ENCODE results near the gene SLC30A9. TPM values are rescaled to one million over a fixed set of nuclear protein-coding genes. Genes with fewer than 3 reads are reported as not detected.
A peak's percentile ranks its signal among the peaks of the same experiment; 100 is the strongest.

SLC30A9 gene
- polyA plus RNA-seq, 6 donors from 2014 or later = 35.3 to 48.6 (median 41.5) TPM

GRCh38 chr4:41981456-41981855 is 8.9 kb upstream of the SLC30A9 start, which contains the start of gene DCAF4L1:
Gene DCAF4L1, plus strand, starts transcription at chr4:41981756. Its CDS starts 37 bp downstream, at chr4:41981793.
- DNase-seq (no peak), ATAC-seq (ENCODE audit: low read depth in 2 of 2) (no peak)
- peaks cover 0 to 9% (median 6%) of the 10 kb centered on the region in 3 donors for H3K27me3 Mint-ChIP-seq
- no peak within 1 kb of the TSS for H3K4me3 Mint-ChIP-seq
- peak within 1 kb of the TSS in 1 of 6 donors; percentile 37 for H3K27ac Mint-ChIP-seq
- H3K4me1 Mint-ChIP-seq = no peaks in the 10 kb centered on the region
- H3K36me3 Mint-ChIP-seq = no peaks in the 10 kb centered on the region
- H3K9me3 Mint-ChIP-seq = no peaks in the 10 kb centered on the region

GRCh38 chr4:41982716-41983115 is 7.6 kb upstream of the SLC30A9 start:
- no peak overlapping the region for H3K4me3 Mint-ChIP-seq

GRCh38 chr4:41985151-41985550 is 5.2 kb upstream of the SLC30A9 start:
- Mint-ChIP-seq H3K4me1 (peaks cover 6 to 9% (median 8%) of the 10 kb centered on the region in 3 donors), H3K36me3 (no peaks in the 10 kb centered on the region), H3K27ac (no peak overlapping the region), H3K9me3 (no peaks in the 10 kb centered on the region), H3K4me3 (no peak overlapping the region), H3K27me3 (peaks cover 0 to 12% (median 6%) of the 10 kb centered on the region in 3 donors)
- DNase-seq = no peak
- no peak for ATAC-seq (ENCODE audit: low read depth in 2 of 2)

More at GRCh38 chr4:41982716-41983115, 7.6 kb upstream of the SLC30A9 start:
- DNase-seq (no peak), ATAC-seq (ENCODE audit: low read depth in 2 of 2) (no peak)
- Mint-ChIP-seq H3K36me3 (no peaks in the 10 kb centered on the region), H3K4me1 (no peaks in the 10 kb centered on the region), H3K9me3 (no peaks in the 10 kb centered on the region), H3K27me3 (peaks cover 0 to 12% (median 6%) of the 10 kb centered on the region in 3 donors), H3K27ac (no peak overlapping the region)

- ATAC-seq (ENCODE audit: low read depth in 2 of 2) (peak; percentile 19 to 22), DNase-seq (no peak)
- peak overlapping the region; percentile 88 to 98 (median 95) for H3K4me3 Mint-ChIP-seq
- H3K27me3 Mint-ChIP-seq = peaks cover 0 to 6% (median 0%) of the 10 kb centered on the region in 3 donors
- no peaks in the 10 kb centered on the region for H3K36me3 Mint-ChIP-seq
- peaks cover 7 to 32% (median 20%) of the 10 kb centered on the region in 3 donors for H3K4me1 Mint-ChIP-seq
- no peaks in the 10 kb centered on the region for H3K9me3 Mint-ChIP-seq
- peak overlapping the region; percentile 97 to 99 (median 98) for H3K27ac Mint-ChIP-seq
Observed at GRCh38 chr4:41989994-41990364, 351 bp upstream of the SLC30A9 start.

GRCh38 chr4:41991916-41992767 is 1.8 kb downstream of the SLC30A9 start:
- no peaks in the 10 kb centered on the region for H3K9me3 Mint-ChIP-seq
- peak overlapping the region in 4 of 6 donors; percentile 49 to 98 (median 74) for H3K27ac Mint-ChIP-seq
- ATAC-seq (ENCODE audit: low read depth in 2 of 2) (no peak), DNase-seq (no peak)
- H3K4me1 Mint-ChIP-seq = peaks cover 12 to 42% (median 20%) of the 10 kb centered on the region in 3 donors
- H3K27me3 Mint-ChIP-seq = no peaks in the 10 kb centered on the region
- H3K4me3 Mint-ChIP-seq = peak overlapping the region; percentile 9 to 98 (median 90)
- H3K36me3 Mint-ChIP-seq = no peaks in the 10 kb centered on the region

GRCh38 chr4:41992967-41993857 is 2.9 kb downstream of the SLC30A9 start:
- H3K27ac Mint-ChIP-seq = peak overlapping the region in 2 of 6 donors; percentile 40 to 49
- H3K4me1 Mint-ChIP-seq = peaks cover 15 to 43% (median 26%) of the 10 kb centered on the region in 3 donors
- no peaks in the 10 kb centered on the region for H3K36me3 Mint-ChIP-seq
- DNase-seq = no peak
- H3K9me3 Mint-ChIP-seq = no peaks in the 10 kb centered on the region
- no peaks in the 10 kb centered on the region for H3K27me3 Mint-ChIP-seq
- ATAC-seq (ENCODE audit: low read depth in 2 of 2) = no peak
- H3K4me3 Mint-ChIP-seq = no peak overlapping the region

- DNase-seq = no peak
- no peak overlapping the region for H3K27ac Mint-ChIP-seq
- H3K9me3 Mint-ChIP-seq = no peaks in the 10 kb centered on the region
- no peaks in the 10 kb centered on the region for H3K27me3 Mint-ChIP-seq
- no peak for ATAC-seq (ENCODE audit: low read depth in 2 of 2)
- H3K36me3 Mint-ChIP-seq = no peaks in the 10 kb centered on the region
- H3K4me1 Mint-ChIP-seq = peaks cover 15 to 41% (median 24%) of the 10 kb centered on the region in 3 donors
- H3K4me3 Mint-ChIP-seq = peak overlapping the region in 1 of 8 donors; percentile 10
Observed at GRCh38 chr4:41994461-41994985, 4.2 kb downstream of the SLC30A9 start.

GRCh38 chr4:41998019-41998418 is 7.7 kb downstream of the SLC30A9 start:
- DNase-seq (no peak), ATAC-seq (ENCODE audit: low read depth in 2 of 2) (no peak)
- Mint-ChIP-seq H3K27me3 (no peaks in the 10 kb centered on the region), H3K9me3 (peaks cover 0 to 3% (median 0%) of the 10 kb centered on the region in 7 donors), H3K36me3 (peaks cover 9 to 10% of the 10 kb centered on the region in 2 donors), H3K27ac (peak overlapping the region in 2 of 6 donors; percentile 2), H3K4me3 (no peak overlapping the region), H3K4me1 (peaks cover 8 to 19% (median 11%) of the 10 kb centered on the region in 3 donors)

GRCh38 chr4:41999321-41999720 is 9.0 kb downstream of the SLC30A9 start:
- Mint-ChIP-seq H3K27me3 (no peaks in the 10 kb centered on the region), H3K4me3 (no peak overlapping the region), H3K36me3 (peaks cover 16 to 19% of the 10 kb centered on the region in 2 donors), H3K27ac (no peak overlapping the region), H3K9me3 (peaks cover 0 to 3% (median 0%) of the 10 kb centered on the region in 7 donors), H3K4me1 (peaks cover 10 to 24% (median 14%) of the 10 kb centered on the region in 3 donors)
- no peak for DNase-seq
- ATAC-seq (ENCODE audit: low read depth in 2 of 2) = no peak

GRCh38 chr4:42008011-42008786 is 17.9 kb downstream of the SLC30A9 start:
- no peak for ATAC-seq (ENCODE audit: low read depth in 2 of 2)
- peaks cover 0 to 3% (median 0%) of the 10 kb centered on the region in 7 donors for H3K9me3 Mint-ChIP-seq
- no peak overlapping the region for H3K4me3 Mint-ChIP-seq
- peaks cover 38 to 43% of the 10 kb centered on the region in 2 donors for H3K36me3 Mint-ChIP-seq
- H3K4me1 Mint-ChIP-seq = peaks cover 14 to 38% (median 37%) of the 10 kb centered on the region in 3 donors
- peak overlapping the region in 1 of 6 donors; percentile 65 for H3K27ac Mint-ChIP-seq
- H3K27me3 Mint-ChIP-seq = no peaks in the 10 kb centered on the region
- DNase-seq = no peak

- DNase-seq (no peak), ATAC-seq (ENCODE audit: low read depth in 2 of 2) (no peak)
- H3K27me3 Mint-ChIP-seq = no peaks in the 10 kb centered on the region
- H3K27ac Mint-ChIP-seq = no peak overlapping the region
- no peak overlapping the region for H3K4me3 Mint-ChIP-seq
- peaks cover 0 to 3% (median 0%) of the 10 kb centered on the region in 7 donors for H3K9me3 Mint-ChIP-seq
- H3K36me3 Mint-ChIP-seq = peaks cover 9 to 10% of the 10 kb centered on the region in 2 donors
- peaks cover 13 to 39% (median 23%) of the 10 kb centered on the region in 3 donors for H3K4me1 Mint-ChIP-seq
Observed at GRCh38 chr4:42015438-42015837, 25.1 kb downstream of the SLC30A9 start.

GRCh38 chr4:42018451-42018850 is 28.1 kb downstream of the SLC30A9 start:
- H3K4me1 Mint-ChIP-seq = peaks cover 8 to 27% (median 14%) of the 10 kb centered on the region in 3 donors
- no peak overlapping the region for H3K27ac Mint-ChIP-seq
- peaks cover 0 to 2% (median 0%) of the 10 kb centered on the region in 7 donors for H3K9me3 Mint-ChIP-seq
- no peak for ATAC-seq (ENCODE audit: low read depth in 2 of 2)
- H3K27me3 Mint-ChIP-seq = no peaks in the 10 kb centered on the region
- DNase-seq = no peak
- H3K4me3 Mint-ChIP-seq = no peak overlapping the region
- peaks cover 14 to 18% of the 10 kb centered on the region in 2 donors for H3K36me3 Mint-ChIP-seq

Data from naive B cell (primary cell).